Activated CD8-positive, alpha-beta memory T cell treated with anti-CD3 and anti-CD28 coated beads for 1 hour (primary cell): ENCODE measurements around the gene BCO1.
A peak's percentile ranks its signal among the peaks of the same experiment; 100 is the strongest.

Experiments used
- DNase-seq, 2 donors: peaks; one replicate each; pipeline ENCODE4 v3.0.0-alpha.2; 2020; ENCODE audit warnings: low read depth in 1 of 2; ENCODE audit errors: extremely low read depth in 1 of 2

BCO1 gene

DNA sequence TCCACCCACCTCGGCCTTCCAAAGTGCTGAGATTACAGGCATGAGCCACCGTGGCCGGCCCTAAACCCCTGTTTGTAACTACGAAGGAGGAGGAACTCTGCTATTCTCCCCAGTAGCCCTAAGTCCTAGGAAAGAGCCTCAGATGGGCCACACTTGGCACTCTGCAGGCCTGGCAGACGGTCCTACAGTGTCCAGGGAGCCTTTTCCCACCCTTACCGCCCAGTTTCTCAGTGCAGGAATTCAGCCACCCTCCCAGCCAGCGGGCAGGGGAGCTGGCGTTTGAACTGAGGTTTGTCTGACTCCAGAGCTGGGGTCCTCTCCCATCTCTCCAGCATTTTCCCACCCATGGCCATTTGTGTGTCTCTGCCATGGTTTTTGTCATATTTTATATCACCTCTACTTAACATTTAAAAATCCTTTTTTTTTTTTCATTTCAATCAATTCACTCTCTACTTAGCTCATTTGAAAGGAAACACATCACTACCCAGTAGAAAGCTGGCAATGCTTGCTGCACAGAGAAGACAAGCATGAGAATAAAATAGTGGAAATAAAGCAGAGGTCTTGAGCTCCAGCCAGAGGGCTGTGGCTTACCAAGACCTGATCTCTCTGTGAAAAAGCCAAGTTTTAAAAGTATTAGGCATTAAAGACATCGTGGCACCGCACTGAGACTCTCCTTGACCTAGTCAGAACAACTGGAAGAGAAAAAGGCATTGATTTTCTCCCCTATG lies 34.9 kb downstream of the BCO1 start:
- no peak for DNase-seq

DNA sequence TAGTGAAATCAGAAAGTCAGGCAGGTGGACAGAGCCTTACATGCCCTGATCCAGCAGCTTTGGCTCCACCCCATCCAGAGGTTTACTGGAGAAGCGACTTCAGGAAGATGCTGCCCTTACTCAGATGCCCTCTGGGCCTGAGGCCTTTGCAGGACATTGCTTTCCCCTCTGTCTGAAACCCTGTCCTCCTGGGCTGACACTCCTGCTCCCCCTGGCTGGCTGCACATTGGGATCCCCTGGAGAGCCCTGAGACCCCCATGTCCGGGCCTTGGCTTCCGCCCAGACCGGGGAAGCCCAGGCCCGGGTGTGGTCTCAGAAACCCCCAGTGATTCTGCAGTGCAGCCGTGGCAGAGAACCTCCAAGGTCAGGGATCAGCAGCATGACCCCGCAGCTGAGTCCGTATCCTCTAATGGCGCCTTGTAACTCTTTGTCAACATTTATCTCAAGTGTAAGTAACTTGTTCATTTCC lies 36.6 kb downstream of the BCO1 start:
- DNase-seq = no peak

DNA sequence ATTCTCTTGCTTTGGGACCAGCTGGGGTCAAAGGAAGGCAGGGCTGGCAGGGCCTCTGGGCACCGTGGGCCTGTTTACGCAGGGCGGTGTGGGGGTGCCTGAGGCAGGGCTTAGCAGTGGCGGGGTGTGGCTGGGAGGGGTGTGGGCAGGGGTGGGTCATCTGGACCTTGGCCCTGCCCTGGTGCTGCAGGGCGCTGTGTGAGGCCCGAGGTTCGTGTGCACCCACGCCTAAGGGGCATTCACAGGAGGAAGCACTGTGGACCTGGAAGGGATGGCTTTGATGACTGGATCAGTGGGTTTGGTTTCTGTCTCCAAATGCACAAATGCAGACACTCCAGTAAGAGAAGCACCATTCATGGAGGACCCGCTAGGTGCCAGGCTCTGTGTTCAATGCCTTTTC lies 37.3 kb downstream of the BCO1 start:
- DNase-seq = no peak

DNA sequence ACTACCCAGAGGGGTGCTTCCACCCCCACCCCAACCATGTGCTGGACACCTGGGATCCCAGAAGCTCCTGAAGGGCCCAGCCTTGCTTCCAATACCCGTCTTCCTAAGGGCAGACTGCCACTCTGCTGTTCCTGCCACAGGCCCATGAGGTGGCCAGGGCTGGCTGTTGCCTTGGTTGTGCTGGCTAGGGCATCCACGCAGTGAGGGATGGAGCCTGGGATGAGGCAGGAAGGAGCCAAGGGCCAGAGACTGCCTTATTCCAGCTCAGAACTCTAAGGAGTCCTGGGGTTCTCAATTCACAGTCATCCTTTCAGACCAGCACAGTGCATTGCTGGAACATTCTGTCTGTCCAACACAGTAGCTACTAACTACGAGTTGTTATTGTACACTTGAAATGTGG lies 37.8 kb downstream of the BCO1 start:
- DNase-seq = no peak

DNA sequence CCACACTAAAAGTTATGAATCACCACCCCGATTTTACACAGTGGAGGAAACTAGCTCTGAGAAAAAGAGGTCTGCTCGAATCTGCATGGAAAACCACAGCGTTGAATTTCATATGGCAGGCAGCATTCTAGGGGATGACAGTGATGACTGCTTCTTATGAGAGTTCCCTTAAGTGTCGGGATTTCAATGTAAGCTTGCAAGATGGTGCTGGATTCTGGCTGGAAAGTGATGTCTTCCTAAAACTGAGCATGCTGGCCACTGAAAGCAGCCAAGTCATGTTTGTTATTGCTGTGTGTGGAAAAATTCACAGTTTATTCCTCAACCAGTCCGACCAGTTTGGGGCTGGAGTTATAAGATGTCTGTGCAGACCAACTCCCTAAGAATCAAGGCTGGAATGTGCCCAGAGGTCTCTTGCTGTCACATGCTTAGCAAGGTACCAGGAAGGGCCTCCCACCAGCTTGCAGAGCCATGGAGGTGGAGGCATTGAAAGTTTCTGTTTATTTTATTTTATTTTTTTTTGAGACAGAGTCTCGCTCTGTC lies 39.1 kb downstream of the BCO1 start:
- no peak for DNase-seq

DNA sequence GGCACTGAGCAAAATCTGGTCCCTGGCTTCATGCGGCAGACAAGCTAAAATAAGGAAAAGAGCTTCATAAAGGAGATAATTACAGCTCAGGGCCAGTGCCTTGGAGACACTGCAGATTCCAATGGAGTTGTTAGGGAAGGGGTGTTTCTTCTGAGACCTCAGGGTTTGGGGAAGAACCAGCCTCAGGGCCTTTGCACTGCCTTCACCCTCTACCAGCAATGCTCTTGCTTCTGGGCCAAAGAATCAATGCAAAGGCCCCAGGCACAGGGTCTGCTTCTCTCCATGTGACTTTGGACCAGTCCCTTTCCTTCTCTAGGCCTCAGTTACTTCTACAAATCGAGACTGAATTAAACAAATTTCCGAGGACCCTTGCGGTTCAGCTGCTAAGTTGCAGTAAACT lies 40.0 kb downstream of the BCO1 start:
- no peak for DNase-seq

DNA sequence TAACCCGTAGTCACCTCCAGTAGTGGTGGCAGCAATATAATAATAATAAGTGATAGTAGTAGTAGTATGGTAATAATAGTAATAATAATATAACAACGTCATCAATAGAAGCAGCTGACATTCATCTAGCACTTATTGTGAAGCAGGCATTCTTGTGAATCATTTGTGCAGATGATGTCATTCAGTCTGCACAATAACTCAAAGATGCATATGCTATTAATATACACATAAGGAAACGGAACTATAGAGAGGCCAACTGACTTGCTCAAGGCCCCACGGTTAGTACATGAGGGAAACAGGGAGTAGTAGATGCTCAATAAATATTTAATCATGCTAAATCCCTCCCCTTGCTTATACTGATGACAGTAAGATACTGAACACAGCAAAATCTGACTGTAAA lies 40.9 kb downstream of the BCO1 start:
- no peak for DNase-seq

DNA sequence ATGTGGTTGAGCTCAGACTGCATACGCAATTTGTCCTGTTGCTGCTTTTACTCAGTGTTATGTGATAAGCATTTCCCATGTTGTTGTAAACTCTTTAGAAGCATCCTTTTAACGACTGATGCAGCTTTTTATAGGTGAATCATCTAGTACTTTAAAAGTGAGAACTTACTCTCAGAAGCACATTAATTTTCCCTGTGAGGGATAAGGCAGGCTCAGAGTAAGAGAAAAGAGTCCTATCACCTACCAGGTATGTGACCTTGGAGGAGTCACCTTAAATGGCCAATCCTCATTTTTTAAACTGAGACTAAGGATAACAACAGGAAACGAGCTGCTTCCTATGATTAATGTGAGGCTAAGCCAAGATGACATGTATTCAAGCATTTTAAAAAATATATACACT lies 41.9 kb downstream of the BCO1 start:
- no peak for DNase-seq

DNA sequence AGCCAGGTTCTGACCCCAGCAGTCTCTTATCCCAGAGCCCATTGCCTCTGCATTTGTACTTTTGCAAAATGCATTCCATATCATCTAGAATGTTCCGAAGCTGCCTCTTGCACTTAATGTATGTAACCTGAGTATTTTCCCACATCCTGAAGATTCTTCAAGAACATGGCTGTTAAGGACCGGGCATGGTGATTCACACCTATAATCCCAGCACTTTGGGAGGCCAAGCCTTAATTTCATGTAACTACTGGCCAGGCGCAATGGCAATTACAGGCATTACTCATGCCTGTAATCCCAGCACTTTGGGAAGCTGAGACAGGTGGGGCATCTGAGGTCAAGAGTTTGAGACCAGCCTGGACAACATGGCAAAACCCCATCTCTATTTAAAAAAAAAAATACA lies 44.6 kb downstream of the BCO1 start:
- DNase-seq = no peak

DNA sequence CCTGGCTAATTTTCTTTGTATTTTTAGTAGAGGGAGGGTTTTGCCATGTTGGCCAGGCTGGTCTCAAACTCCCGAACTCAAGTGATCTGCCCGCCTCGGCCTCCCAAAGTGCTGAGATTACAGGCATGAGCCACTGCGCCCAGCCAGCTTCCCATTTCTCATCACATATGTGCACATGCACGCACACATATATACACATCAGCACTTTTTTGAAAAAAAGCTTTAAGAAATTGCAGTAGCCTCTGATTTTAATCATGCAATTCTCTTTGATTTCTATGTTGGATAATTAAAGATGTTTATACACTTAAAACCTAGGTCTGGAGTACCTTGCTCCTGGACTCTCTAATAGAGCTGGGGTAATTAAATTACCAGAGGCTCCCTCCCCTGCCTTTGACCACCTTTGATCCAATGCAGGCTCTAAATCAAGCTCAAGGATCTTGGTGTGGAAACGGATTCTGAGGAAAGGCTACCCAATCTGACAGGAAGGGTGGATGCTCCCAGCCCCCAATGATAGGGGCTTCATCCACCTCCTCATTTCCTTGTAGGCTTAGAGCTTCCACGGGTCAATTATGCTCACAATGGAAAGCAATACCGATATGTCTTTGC lies 46.6 kb downstream of the BCO1 start:
- no peak for DNase-seq

DNA sequence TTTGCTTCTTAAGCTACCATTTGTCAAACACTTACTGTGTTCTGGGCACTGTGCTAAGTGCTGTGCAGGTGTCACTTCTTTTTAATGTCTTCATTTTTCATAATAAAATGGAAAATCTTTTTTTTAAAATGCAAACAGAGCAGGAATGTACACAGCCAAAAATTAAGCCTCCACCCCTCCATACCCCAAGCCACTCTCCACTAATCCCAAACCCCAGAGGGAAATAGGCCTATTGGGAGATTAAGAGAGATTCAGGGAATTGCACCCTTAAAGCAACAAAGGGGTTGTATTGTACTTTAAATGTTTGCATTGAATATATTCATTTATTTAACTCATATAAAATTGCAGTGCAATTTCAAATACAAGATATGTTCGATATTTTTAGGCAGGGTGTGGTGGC lies 47.7 kb downstream of the BCO1 start:
- no peak for DNase-seq

DNA sequence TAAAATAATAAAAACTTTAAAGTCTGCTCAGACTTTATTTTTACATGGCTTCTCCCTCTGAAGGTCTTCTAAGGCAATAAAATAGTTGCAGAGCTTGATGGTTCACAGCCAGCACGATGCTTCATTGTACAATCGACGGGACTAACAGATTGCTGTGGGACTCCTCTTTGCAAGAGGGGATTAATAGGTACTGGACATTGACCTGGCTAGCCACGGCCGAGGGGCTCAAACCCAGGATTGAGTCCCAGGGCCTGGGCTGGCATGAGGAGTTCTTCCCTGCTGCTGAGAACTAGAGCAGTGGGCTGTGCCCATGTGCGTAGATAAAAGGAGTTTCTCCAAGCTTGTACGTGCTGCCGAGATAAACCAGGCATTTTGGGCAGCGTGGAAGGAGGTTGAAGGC lies 52.6 kb downstream of the BCO1 start:
- DNase-seq = no peak

DNA sequence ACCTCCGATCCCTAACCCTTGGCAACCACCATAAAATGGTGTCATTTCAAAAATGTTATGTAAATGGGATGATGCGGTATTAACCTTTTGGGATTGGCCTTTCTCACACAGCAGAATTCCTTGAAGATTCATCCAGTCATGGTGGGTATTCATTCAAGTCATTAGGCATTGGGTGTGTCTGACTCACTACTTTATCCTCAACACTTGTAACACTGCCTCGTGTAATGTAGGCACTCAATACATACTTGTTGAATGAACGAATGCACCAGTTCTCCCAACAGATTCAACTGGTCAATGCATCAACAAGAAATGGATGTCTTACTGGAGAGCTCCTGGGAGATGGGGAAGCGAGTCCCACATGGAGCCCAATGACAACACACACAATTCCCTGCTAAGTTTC lies 54.4 kb downstream of the BCO1 start:
- no peak for DNase-seq

DNA sequence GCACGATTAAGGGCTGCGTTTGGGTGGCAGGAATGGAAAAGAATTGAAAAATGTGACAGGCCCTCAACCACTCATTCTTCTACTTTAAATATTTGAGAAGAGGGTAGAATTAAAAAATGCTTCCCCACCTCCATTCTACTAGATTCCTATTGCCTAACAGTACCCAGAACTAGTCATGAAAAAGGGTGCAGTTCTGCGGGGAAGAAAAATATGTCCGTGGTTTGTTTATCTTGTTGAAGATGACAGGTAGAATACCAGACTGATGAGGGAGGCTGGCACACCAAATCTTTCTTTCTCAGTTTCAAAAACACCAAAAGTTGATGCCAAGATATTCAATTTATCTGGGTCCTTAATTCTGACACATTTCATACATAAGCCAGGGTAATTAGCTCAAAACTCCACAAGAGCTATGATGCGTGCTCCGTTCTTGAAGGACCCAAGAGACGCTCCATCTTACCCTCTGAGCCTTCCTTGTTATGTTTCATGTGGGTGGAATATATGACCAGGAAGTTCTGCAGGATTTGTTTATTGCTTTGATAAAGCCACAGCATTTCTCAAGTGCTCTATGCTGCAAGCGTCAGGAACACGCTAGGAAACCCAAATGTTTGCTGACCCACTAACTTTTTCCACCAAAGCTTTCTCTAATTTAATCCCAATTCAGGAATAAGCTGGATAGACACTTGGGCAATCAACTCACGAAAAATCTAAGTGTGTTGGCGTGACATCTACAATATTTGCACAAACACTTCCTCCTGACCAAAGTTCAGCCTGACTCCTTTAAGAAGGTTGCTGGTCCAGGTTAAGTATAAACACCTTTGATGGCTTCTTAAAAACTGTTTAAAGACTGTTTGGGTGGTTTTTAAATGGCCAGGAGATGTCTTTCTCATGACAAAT lies 55.7 kb downstream of the BCO1 start:
- no peak for DNase-seq

DNA sequence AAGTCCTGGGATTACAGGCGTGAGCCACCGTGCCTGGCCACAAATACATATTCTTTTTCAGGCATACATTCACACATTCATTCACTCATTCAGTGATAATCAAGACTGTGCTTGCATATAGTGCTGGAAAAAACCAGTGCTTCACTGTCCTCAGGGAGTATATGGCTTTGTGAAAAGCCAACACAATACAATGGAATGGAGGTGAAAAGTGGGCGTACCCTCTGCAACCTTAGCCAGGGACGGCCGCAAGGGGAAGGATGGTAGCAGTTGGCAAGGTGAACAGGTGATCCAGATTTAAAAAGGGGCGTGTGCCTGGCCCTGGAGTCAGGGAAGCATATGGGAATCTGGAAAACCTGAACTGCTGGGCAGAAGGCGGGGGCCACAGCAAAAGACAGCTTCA lies 58.1 kb downstream of the BCO1 start:
- no peak for DNase-seq

DNA sequence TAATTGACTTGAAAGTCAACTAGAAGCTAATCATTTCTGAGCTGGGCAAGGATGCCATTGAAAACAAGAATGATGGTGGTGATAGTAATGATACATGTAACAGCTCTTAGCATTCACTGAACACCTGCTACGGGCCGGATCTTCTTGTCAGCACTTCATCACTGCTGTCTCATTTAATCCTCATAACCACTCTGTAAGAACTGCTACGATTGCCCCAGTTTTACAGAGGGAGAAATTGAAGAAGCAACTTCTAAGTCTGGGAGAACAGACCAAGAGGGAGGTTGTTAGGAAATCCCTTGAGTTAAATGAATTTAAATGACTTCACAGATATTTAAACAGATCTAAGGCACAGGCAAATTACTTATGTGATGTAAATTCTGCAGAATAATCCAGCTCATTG lies 69.3 kb downstream of the BCO1 start:
- DNase-seq = no peak

DNA sequence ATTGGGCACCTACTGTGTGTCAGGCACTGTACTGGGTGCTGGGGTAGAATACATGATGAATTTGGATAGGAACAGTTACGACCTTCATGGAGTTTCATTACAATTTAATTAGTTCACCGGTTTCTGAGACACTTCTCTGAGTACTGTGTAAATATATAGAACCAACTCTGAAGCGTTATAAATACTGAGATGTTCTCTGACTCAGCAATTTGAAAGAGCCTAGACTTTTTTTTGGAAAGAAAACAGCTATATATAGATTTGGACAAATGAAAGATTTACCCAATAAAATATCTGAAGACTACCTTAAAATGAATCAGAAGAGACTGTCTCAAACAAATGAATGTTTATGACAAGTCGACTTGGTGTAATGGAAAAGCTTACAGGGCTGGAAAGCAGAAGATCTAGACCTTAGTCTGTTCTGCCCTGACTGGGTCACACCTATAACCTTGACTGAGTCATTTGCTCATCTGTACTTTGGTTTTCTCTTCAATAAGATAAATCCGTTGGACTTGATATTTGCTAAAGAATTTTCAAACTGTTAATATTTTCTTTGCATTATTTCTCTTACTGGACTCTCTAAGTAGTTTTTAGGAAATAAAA lies 71.7 kb downstream of the BCO1 start:
- no peak for DNase-seq

DNA sequence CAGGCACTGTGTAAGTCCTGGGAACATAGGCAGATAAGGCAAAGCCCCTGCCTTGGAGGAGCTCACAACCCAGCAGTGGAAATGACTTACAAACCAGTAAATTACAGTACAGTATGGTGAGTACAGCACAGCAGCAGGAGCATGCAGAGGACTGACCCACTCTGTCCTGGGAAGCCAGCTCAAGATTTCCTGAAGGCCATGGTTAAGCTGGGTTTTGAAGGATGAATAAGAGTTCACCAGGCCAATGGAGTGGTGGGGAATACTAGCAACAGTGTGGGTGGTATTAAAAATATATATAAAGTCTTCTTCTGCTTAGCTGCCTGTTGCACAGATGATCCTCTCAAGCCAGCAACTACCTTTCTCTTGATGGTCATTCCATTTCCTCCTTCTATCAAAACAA lies 73.3 kb downstream of the BCO1 start:
- no peak for DNase-seq

DNA sequence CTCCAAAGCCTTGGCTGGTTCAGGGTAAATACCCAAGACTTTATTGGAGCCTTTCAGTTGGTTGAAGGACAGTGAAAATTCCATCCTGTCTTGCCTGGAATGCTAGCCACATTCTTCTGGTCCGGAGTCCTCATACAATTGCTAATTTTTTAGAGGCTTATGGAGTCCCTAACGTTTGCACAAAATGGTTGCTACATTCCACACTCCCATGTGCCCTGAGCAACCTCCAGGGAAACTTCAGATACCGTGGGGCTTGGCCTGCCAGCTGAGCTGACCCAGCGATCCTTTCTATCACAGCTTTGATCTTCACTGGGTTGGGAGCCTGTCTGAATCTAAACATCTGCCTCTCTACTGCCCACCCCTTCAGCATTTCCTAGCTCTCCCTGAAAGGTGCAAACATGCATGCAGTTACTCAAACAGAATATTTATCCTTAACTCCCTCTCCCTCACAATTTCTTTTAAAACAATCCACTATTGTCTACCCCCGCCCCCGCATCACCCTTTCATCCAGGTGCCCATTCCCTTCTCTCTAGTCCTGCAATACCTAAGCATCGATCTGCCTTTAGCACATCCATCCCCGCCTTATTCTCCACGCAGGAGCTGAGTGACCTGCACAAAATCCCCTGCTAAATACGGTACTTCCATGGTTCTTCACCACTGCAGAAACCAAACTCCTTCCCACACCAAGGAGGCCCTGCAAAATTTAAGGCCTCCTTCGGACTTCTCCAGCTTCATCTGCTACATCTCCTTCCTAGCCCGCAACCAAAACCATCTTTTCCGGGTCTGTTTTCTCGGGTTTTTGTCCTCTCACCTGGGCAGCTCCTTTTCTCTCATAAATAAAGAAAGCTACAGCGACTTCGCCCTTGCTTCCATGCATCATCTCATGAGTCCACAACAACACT lies 75.5 kb downstream of the BCO1 start:
- DNase-seq = no peak

DNA sequence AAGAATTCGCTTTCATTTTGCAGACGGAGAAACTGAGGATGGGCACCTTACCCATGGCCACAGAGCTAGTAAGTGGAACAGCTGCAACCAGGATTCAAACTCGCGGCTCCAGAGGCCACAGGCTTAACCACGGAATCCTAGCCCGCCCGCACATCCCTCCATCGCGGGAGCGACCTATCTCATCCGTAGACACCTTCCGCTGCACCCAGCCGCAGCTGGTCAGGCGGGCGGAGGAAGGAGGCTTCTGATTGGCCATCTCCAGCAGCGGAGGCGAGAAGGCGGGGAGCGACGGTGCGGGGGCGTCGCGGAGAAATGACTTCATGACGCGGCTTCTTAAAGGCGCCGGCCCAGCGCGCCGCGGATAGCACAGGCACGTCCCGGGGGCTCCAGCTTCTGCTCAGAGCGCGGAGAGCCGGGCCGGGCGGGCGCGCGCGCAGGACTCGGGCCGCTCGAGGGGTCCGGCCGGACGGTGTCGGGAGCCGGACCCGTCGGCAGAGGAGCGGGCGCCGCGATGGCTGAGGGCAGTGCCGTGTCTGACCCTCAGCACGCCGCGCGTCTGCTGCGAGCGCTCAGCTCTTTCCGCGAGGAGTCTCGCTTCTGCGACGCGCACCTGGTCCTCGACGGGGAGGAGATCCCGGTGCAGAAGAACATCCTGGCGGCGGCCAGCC lies 76.2 kb downstream of the BCO1 start, which contains the start of gene GAN:
TSS of gene GAN (plus strand) at position 360 of the 668 bp plus-strand sequence. CDS start at position 512, 152 bp downstream.
- peak; percentile 82 to 87 for DNase-seq
